EL (cell line): ENCODE measurements around the gene SRPX.
A peak's percentile ranks its signal among the peaks of the same experiment; 100 is the strongest.

Source experiments
- DNase-seq: peaks from one replicate; pipeline ENCODE4 v3.0.0-alpha.2; 2016

SRPX gene

GRCh38 chrX:38206542-38206941 is 14.1 kb downstream of the SRPX start:
- DNase-seq: peak; percentile 5

- DNase-seq: peak; percentile 38
Measured at GRCh38 chrX:38206036-38206435, 14.6 kb downstream of the SRPX start.

GRCh38 chrX:38205039-38205438 is 15.6 kb downstream of the SRPX start:
- DNase-seq: no peak

- no peak for DNase-seq
Measured at GRCh38 chrX:38192007-38192810, 28.5 kb downstream of the SRPX start.

- no peak for DNase-seq
Measured at GRCh38 chrX:38189431-38190250, 31.0 kb downstream of the SRPX start.

GRCh38 chrX:38183596-38183995 is 37.1 kb downstream of the SRPX start:
- DNase-seq: no peak

- DNase-seq: no peak
Measured at GRCh38 chrX:38181357-38181756, 39.3 kb downstream of the SRPX start.

GRCh38 chrX:38178396-38178795 is 42.3 kb downstream of the SRPX start:
- DNase-seq: no peak

GRCh38 chrX:38175139-38175538 is 45.5 kb downstream of the SRPX start:
- peak; percentile 20 for DNase-seq

- DNase-seq: peak; percentile 1
Measured at GRCh38 chrX:38172596-38172995, 48.1 kb downstream of the SRPX start.

GRCh38 chrX:38170556-38170955 is 50.1 kb downstream of the SRPX start:
- no peak for DNase-seq

GRCh38 chrX:38166478-38167083 is 54.1 kb downstream of the SRPX start:
- DNase-seq: peak; percentile 1

GRCh38 chrX:38165023-38165422 is 55.6 kb downstream of the SRPX start:
- DNase-seq: no peak

GRCh38 chrX:38163193-38163592 is 57.5 kb downstream of the SRPX start:
- DNase-seq: no peak

- DNase-seq: no peak
Measured at GRCh38 chrX:38156838-38157237, 63.8 kb downstream of the SRPX start.

GRCh38 chrX:38154818-38155217 is 65.9 kb downstream of the SRPX start:
- DNase-seq: no peak

GRCh38 chrX:38154340-38154739 is 66.3 kb downstream of the SRPX start:
- no peak for DNase-seq

- DNase-seq: peak; percentile 24
Measured at GRCh38 chrX:38151441-38151840, 69.2 kb downstream of the SRPX start.

GRCh38 chrX:38150993-38151392 is 69.7 kb downstream of the SRPX start:
- DNase-seq: no peak

- DNase-seq: no peak
Measured at GRCh38 chrX:38149016-38149415, 71.7 kb downstream of the SRPX start.

GRCh38 chrX:38142610-38143009 is 78.1 kb downstream of the SRPX start:
- DNase-seq: no peak

- DNase-seq: no peak
Measured at GRCh38 chrX:38138900-38139299, 81.8 kb downstream of the SRPX start.

GRCh38 chrX:38138157-38138891 is 82.3 kb downstream of the SRPX start:
- no peak for DNase-seq
